GM12864 (cell line): ENCODE data around the gene EHBP1.
"Not testable (repeated sequence)": the region's sequence is repeated elsewhere in the genome, so short reads cannot be mapped to it uniquely, and the experiment has no call there.

Experiments used
- DNase-seq: peaks from one replicate; pipeline ENCODE4 v3.0.0-alpha.2; 2011; ENCODE audit warnings: low read depth
- H3K4me3 ChIP-seq: 2 replicates; pipeline ENCODE4 v1.5.1; 2011; ENCODE audit warnings: mild to moderate bottlenecking, low read depth, low read length, control low read depth
- TF ChIP-seq, protein P1 (sequence below): IDR thresholded peaks from 2 replicates; pipeline ENCODE4 v1.5.1; 2011; ENCODE audit warnings: low read depth, mild to moderate bottlenecking, moderate library complexity, low read length, control low read depth, inconsistent platforms; ENCODE audit errors: missing control alignments

EHBP1 gene

DNA sequence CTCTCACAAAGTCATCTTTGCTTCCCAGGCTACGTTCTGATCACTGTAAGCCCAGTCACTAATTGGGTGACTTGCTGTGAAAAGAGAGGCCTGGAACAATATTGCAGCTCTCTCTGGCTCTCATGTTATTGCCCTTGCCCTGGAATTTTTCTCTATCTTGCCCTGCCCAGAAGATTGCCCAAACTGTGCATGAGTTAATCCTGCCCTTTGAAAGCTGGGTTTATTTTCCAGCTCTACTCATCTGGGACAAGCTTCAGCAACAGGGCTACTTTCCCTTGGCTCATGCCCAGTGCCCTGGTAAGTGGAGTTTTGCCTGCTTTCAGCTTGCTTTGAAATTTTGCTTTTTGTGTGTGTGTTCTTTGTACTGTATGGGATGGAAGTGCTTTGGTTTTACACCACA, 6.9 kb upstream of the EHBP1 start:
- DNase-seq: no peak
- TF ChIP-seq, protein P1, sequence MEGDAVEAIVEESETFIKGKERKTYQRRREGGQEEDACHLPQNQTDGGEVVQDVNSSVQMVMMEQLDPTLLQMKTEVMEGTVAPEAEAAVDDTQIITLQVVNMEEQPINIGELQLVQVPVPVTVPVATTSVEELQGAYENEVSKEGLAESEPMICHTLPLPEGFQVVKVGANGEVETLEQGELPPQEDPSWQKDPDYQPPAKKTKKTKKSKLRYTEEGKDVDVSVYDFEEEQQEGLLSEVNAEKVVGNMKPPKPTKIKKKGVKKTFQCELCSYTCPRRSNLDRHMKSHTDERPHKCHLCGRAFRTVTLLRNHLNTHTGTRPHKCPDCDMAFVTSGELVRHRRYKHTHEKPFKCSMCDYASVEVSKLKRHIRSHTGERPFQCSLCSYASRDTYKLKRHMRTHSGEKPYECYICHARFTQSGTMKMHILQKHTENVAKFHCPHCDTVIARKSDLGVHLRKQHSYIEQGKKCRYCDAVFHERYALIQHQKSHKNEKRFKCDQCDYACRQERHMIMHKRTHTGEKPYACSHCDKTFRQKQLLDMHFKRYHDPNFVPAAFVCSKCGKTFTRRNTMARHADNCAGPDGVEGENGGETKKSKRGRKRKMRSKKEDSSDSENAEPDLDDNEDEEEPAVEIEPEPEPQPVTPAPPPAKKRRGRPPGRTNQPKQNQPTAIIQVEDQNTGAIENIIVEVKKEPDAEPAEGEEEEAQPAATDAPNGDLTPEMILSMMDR: no peak
- no peak overlapping the region for H3K4me3 ChIP-seq

- TF ChIP-seq, protein P1: no peak
- peak overlapping the region; percentile 73 for H3K4me3 ChIP-seq
- no peak for DNase-seq
These were observed 883 bp upstream of the EHBP1 start for GRCh38 chr2:62704654-62705006.

GRCh38 chr2:62705859-62706720, 577 bp downstream of the EHBP1 start:
- no peak for DNase-seq
- TF ChIP-seq, protein P1: peak; percentile 47

GRCh38 chr2:62706721-62707521, 1.4 kb downstream of the EHBP1 start:
- DNase-seq: no peak
- H3K4me3 ChIP-seq: peak overlapping the region; percentile 73
- TF ChIP-seq, protein P1: no peak

More at GRCh38 chr2:62705859-62706720, 577 bp downstream of the EHBP1 start:
- peak overlapping the region; percentile 73 for H3K4me3 ChIP-seq

- DNase-seq: no peak
- TF ChIP-seq, protein P1: no peak
- no peak overlapping the region for H3K4me3 ChIP-seq
These were observed 3.2 kb downstream of the EHBP1 start for GRCh38 chr2:62708751-62709150.

GRCh38 chr2:62711832-62712494, 6.5 kb downstream of the EHBP1 start:
- H3K4me3 ChIP-seq: no peak overlapping the region
- no peak for DNase-seq

DNA sequence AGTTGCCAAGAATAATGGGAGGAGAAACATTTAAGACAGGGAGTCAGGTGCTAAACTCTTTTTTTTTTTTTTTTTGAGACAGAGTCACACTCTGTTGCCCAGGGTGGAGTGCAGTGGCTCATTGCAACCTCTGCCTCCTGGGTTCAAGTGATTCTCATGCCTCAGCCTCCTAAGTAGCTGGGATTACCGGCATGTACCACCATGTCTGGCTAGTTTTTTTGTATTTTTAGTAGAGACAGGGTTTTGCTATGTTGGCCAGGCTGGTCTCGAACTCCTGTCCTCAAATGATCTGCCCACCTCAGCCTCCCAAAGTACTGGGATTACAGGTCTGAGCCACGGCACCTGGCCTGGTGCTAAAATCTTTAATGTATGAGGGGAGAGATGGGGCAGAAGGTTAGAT, 7.7 kb downstream of the EHBP1 start:
- not testable (repeated sequence) for H3K4me3 ChIP-seq, DNase-seq

More at GRCh38 chr2:62711832-62712494, 6.5 kb downstream of the EHBP1 start:
- TF ChIP-seq, protein P1: no peak
